DMS53 (cell line): Measurements from ENCODE around the gene CNGB1.
"Not testable (repeated sequence)": the region's sequence is repeated elsewhere in the genome, so short reads cannot be mapped to it uniquely, and the experiment has no call there.

ENCODE experiments used
- DNase-seq: peaks from one replicate; lab custom pipeline; 2025; lab: John Stamatoyannopoulos, UW

The CNGB1 gene

DNA sequence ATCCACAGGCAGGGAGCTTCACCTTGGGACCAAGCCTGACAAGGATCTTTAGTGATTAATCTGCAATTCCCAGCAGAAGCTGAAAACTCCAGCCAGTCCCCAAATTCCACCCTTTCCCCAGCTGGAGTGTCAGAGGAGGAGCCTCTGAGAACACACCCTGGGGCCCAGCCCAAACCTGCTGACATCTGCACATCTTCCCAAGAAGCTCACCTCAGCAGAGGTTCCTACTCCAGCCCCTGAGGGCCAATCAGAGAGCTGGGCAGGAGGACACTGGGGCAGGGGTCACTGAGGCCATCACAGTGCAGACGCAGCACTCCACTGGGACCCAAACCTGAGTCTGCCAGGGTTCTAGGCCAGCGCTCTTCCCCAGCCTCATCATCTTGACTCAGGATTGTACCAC, 44.9 kb downstream of the CNGB1 start:
- no peak for DNase-seq

- no peak for DNase-seq
These were observed 45.6 kb downstream of the CNGB1 start for GRCh38 chr16:57925310-57925709.

GRCh38 chr16:57924514-57924913, 46.4 kb downstream of the CNGB1 start:
- no peak for DNase-seq

DNA sequence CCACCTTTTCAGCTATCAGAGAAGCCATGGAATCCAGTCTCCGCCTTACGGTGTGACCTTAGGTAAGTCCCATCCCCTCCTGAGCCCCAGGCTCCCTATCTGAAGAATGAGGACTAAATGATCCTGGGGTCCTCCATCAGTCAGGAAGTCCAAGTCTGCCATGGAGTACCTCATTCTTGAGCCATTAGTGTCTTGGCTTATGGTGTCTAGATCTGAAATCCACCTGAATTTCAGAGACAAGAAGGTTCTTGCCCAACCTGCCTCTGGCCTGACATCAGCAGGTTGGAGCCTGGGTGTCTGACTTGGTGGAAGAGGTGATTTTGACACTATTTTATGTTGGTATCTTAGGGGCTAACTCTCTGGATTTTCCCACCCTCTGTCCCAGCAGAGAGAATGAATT, 47.1 kb downstream of the CNGB1 start:
- no peak for DNase-seq

- no peak for DNase-seq
These were observed 47.5 kb downstream of the CNGB1 start for GRCh38 chr16:57923418-57923817.

DNA sequence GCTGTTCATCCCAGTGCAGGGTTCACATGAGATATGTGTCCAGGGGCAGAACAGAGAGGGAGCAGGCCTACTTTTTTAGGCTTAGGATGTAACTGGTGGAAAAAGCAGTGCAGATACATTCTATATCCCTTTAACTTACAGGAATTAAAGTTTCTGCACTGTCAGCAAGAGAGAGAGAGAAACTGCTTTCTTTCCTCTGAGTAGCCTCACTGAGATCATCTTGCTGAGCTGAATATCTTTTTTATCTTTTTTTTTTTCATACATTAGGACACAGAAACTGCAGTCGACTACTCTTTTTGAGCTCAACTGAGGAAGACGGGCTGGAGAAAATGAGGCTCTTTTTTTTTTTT, 50.1 kb downstream of the CNGB1 start:
- no peak for DNase-seq

GRCh38 chr16:57920215-57920879, 50.6 kb downstream of the CNGB1 start:
- no peak for DNase-seq

DNA sequence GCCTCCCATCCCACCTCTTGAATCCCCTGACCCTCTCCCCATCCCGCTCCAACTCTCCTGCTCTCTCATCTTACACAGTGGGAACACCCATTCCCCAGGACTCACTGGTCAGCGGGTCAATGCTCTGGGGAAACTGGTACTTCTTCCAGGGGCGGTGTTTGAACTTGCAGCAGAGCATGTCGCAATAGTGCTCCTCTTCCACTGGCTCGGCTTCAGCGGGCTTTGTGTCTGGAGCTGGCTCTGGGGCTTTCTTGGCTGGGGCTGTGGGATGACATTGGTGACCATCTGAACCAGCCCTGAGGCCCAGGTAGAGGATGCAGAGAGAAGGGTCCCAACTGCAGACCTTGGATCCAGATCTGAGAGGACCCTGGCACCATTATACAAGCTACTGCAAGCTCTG, 51.9 kb downstream of the CNGB1 start:
- DNase-seq = no peak

DNA sequence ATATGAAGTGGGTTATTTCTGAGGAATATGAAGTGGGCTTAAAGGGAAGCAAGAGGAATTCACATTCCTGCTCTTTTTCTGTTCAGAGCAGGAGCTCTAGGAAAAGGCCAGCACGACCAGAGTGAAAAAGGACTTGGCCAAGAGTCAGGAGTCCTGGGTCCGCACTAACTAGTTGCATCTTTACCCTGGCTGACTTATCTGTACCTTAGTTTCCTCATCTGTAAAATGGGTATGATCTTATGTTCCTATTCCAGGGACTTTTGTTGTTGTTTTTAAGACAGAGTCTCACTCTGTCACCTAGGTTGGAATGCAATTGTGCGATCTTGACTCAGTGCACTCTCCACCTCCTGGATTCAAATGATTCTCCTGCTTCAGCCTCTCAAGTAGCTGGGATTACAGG, 52.5 kb downstream of the CNGB1 start:
- no peak for DNase-seq

DNA sequence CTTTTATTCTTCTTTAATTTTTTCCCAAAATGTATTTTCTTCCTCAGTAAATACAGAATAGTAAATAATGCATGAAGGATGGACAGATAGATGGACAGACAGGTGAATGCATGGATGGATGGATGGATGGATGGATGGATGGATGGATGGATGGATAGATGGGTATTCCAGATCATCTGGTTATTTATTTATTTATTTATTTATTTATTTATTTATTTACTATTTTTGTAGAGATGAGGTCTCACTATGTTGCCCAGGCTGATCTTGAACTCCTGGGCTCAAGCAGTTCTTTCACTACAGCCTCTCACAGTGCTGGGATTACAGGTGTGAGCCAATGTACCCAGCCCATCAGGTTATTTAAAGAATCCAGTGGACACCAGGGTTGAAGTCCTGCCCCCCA, 53.0 kb downstream of the CNGB1 start:
- not testable (repeated sequence) for DNase-seq

- not testable (repeated sequence) for DNase-seq
These were observed 53.4 kb downstream of the CNGB1 start for GRCh38 chr16:57917489-57917888.

DNA sequence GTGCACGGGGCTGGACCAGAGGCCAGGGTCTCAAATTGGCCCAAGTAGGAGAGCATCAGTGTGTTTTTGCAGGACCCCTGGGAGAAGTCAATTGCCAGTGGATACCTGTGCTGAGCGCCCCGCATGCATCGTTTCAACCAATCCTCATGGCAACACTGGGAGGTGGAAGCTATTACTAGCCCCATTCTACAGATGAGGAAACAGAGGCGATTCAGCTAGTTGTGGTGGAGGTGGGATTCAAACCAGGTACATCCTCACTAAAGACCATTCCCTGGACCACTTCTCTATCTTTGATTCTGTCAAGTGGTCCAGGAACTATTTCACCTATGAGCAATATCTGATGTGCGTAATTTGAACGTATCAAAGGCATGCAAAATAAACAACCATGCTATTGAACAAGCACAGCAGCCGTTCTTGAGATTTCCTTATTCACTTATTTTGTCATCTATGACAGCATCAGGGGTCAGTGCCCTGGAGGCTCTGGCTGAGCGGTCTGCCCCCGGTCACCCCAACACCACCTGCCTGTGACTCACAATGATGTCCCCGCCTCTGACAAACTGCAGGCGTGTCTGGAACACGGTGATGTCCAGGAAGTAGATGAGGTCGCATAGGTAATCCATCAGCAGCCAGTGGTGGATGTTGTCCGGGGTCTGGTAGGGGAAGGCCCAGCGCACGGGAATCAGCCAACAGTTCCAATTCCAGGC, 54.0 kb downstream of the CNGB1 start:
- no peak for DNase-seq

GRCh38 chr16:57915811-57916488, 55.0 kb downstream of the CNGB1 start:
- DNase-seq = no peak

DNA sequence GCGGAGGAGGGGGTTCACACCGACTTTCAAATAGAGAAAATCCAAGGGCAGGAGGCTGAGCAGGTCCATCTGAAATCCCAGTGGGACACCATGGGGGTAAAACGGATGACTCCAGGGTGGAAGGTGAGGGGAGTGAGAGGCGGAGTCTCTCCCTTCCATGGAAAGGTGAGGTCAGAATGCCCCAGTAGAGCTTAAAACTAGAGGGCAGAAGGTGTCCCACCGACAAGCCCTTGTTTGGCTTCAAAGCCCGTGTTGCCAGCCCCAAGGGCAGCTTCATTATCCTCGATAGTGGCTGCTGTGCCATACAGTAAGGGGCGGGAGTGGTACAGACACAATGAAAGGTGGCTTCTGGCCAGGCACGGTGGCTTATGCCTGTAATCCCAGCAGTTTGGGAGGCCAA, 55.7 kb downstream of the CNGB1 start:
- DNase-seq = no peak

DNA sequence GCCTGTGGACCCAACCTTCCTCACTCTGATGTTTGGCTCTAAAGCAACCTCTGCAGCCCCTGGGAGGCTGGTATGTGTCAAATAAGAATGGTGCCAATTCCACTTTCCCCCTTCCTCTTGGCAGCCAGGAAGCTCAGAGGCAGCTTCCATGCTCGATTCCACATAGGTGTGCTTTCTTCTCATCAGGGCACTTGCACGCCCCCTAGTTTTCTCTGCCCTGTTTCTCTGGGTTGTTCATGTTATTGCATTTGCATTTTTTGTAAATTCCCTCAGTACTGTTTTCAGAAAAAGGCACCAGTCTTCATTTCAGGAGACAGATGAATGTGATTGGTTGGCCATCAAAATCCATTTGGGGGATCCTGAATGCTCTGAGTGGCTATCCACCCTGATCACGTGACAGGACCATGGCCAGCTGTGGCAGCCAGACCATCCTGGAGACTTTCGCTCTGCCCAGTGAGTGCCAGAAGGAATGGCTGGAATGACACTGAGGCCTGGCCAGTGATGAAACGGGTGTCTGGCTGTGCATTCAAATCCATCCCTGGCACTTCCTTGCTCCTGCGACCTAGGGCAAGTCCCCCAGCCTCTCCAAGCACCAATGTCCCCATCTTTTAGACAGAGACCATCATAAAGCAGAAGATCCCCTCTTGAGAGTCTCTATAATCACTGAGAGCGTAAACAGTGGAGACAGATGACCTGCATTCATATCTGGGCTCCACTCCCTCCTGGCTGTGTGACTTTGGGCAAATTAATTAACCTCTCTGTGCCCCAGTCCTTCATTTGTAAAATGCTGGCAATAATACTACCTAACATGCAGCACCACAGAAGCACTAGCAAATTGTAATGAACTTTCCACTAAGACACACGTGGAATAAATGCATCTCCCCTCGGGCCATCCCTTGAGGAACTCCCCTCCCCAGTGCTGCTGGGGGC, 56.4 kb downstream of the CNGB1 start:
- DNase-seq = no peak

DNA sequence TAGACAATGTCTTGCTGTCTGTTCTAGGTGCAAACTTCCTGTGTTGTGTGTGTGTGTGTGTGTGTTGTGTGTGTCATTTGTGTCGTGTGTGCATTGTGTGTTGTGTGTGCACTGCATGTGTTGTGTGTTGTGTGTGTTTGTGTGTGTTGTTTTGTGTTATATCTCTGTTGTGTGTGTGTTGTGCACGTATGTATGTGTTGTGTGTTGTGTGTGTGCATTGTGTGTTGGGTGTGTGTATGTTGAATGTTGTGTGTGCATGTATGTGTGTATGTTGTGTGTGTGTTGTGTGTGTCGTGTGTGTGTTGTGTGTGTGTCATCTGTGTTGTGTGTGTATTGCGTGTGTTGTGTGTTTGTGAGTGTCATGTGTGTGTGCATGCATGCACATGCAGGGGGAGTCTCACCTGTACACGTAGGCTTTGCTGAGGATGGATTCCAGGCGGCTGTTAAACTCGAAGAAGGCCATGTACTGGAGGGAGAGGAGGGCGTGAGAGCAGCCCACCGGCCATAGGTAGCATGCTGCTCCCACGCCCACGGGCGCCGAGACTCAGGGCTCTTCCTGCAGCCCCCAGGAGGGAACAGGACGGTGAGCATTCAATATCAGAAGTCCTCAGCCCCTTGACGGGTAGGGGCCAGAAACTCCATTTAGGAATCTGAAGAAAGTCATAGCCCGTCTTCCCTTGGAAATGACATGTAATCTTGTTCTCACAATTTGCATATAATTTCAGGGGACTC, 58.2 kb downstream of the CNGB1 start:
- no peak for DNase-seq

GRCh38 chr16:57911743-57912142, 59.2 kb downstream of the CNGB1 start:
- DNase-seq = no peak

GRCh38 chr16:57910696-57911095, 60.2 kb downstream of the CNGB1 start:
- no peak for DNase-seq

- no peak for DNase-seq
These were observed 62.4 kb downstream of the CNGB1 start for GRCh38 chr16:57908409-57908987.

DNA sequence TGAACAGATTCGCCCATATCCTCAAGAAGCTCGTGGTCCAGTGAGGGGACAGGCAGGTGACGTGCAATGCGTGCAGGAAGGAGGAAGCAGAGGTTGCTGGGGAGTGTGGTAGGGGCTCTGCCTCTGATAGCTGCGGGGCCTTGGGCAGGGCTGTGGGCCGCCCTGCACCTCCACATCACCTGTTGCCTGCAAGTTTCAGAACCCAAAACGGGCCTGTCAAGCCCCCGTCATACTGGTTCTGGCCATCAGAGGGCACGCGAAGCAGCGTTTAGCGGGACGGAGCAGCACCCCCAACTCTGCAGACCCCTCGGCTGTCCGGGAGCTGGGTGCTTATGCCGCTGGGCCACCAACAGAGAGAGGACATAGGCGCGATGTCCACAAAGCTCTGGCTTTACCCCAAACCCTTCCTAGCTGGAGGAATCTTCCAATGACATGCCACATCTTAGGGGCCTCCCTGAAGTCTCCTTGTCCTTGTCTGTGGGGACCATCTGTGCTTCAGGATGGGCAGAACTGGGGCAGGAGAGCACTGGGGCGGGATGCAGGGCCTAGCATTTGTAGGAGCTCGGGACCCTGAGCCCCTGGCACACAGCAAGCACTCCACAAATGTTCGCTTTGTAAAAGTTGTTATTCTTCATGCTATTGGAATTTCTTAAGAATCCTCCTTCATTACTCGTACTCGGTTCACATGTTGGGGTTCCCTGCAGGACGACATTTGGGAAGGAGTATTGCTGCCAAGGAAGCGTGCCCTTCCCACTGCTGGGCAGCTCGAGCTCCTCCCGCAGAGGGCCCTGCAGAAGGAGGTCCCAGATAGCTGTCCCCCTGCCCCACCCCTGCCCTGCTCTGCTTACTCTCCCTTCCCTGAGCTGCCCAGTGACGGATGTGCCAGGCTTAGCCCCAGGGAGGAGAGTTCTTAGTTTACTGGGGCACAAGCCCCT, 64.3 kb downstream of the CNGB1 start:
- DNase-seq = no peak
